Fibroblast of skin of right quadriceps (primary cell): ENCODE measurements around the gene PRKCH.

Experiments
- DNase-seq: peaks from one replicate; pipeline ENCODE4 v3.0.0-alpha.2; 2013

The PRKCH gene

GRCh38 chr14:61341275-61342206, 20.2 kb downstream of the PRKCH start:
- no peak for DNase-seq

GRCh38 chr14:61342486-61342885, 21.1 kb downstream of the PRKCH start:
- DNase-seq: no peak

GRCh38 chr14:61342932-61343331, 21.6 kb downstream of the PRKCH start:
- no peak for DNase-seq

- DNase-seq: no peak
Observed at GRCh38 chr14:61343471-61343870, 22.1 kb downstream of the PRKCH start.

GRCh38 chr14:61343991-61344405, 22.6 kb downstream of the PRKCH start:
- DNase-seq: no peak

GRCh38 chr14:61344437-61345150, 23.2 kb downstream of the PRKCH start:
- no peak for DNase-seq

GRCh38 chr14:61345151-61345482, 23.7 kb downstream of the PRKCH start:
- no peak for DNase-seq

- DNase-seq: no peak
Observed at GRCh38 chr14:61346221-61346620, 24.8 kb downstream of the PRKCH start.

GRCh38 chr14:61346793-61347192, 25.4 kb downstream of the PRKCH start:
- no peak for DNase-seq

- DNase-seq: no peak
Observed at GRCh38 chr14:61347826-61348443, 26.6 kb downstream of the PRKCH start.

GRCh38 chr14:61350427-61351270, 29.3 kb downstream of the PRKCH start:
- DNase-seq: no peak

GRCh38 chr14:61351477-61351876, 30.1 kb downstream of the PRKCH start:
- DNase-seq: no peak

- DNase-seq: peak; percentile 26
Observed at GRCh38 chr14:61355892-61356325, 34.5 kb downstream of the PRKCH start.

- no peak for DNase-seq
Observed at GRCh38 chr14:61357123-61357522, 35.7 kb downstream of the PRKCH start.

- DNase-seq: no peak
Observed at GRCh38 chr14:61358554-61359226, 37.3 kb downstream of the PRKCH start.

- DNase-seq: no peak
Observed at GRCh38 chr14:61360796-61361525, 39.6 kb downstream of the PRKCH start.

- no peak for DNase-seq
Observed at GRCh38 chr14:61362072-61362750, 40.8 kb downstream of the PRKCH start.

- DNase-seq: no peak
Observed at GRCh38 chr14:61364243-61364642, 42.9 kb downstream of the PRKCH start.

- no peak for DNase-seq
Observed at GRCh38 chr14:61365667-61366212, 44.4 kb downstream of the PRKCH start.

GRCh38 chr14:61368114-61368710, 46.8 kb downstream of the PRKCH start:
- no peak for DNase-seq
